ENCODE results near the gene ZNF557.
"Not testable (repeated sequence)": the region's sequence is repeated elsewhere in the genome, so short reads cannot be mapped to it uniquely, and the experiment has no call there.

The ZNF557 gene

GRCh38 chr19:7069042-7069903 is at the start of gene ZNF557:
Gene ZNF557, plus strand, starts transcription at chr19:7069703. Its CDS starts 5,372 bp downstream, at chr19:7075075.
- peak; percentile 96 for DNase-seq (ENCODE audit: low spot score)

GRCh38 chr19:7021331-7021730 is 48.2 kb upstream of the ZNF557 start, which contains the start of gene MBD3L2B:
Gene MBD3L2B, minus strand, starts transcription at chr19:7021431. Its CDS starts 34 bp downstream, at chr19:7021397.
- DNase-seq (ENCODE audit: low spot score), result not testable (repeated sequence)

GRCh38 chr19:7028790-7029189 is 40.7 kb upstream of the ZNF557 start:
- DNase-seq (ENCODE audit: low spot score), result not testable (repeated sequence)

- not testable (repeated sequence) for DNase-seq (ENCODE audit: low spot score)
These were observed 39.2 kb upstream of the ZNF557 start, which contains the start of gene MBD3L5 for GRCh38 chr19:7030278-7030677. Gene MBD3L5, plus strand, starts transcription at chr19:7030578. Its CDS starts 34 bp downstream, at chr19:7030612.

GRCh38 chr19:7040079-7040478 is 29.4 kb upstream of the ZNF557 start, which contains the start of gene MBD3L4:
Gene MBD3L4, minus strand, starts transcription at chr19:7040179. Its CDS starts 35 bp downstream, at chr19:7040144.
- not testable (repeated sequence) for DNase-seq (ENCODE audit: low spot score)

GRCh38 chr19:7041563-7041962 is 27.9 kb upstream of the ZNF557 start:
- DNase-seq (ENCODE audit: low spot score), result not testable (repeated sequence)

GRCh38 chr19:7049021-7049420 is 20.5 kb upstream of the ZNF557 start, which contains the start of gene MBD3L2:
Gene MBD3L2, plus strand, starts transcription at chr19:7049321. Its CDS starts 53 bp downstream, at chr19:7049374.
- DNase-seq (ENCODE audit: low spot score), result not testable (repeated sequence)

- not testable (repeated sequence) for DNase-seq (ENCODE audit: low spot score)
These were observed 18.1 kb upstream of the ZNF557 start for GRCh38 chr19:7051421-7051820.

- not testable (repeated sequence) for DNase-seq (ENCODE audit: low spot score)
These were observed 16.6 kb upstream of the ZNF557 start for GRCh38 chr19:7052896-7053295.

- DNase-seq (ENCODE audit: low spot score), result not testable (repeated sequence)
These were observed 14.7 kb upstream of the ZNF557 start for GRCh38 chr19:7054635-7055368.

- not testable (repeated sequence) for DNase-seq (ENCODE audit: low spot score)
These were observed 13.8 kb upstream of the ZNF557 start for GRCh38 chr19:7055679-7056078.

GRCh38 chr19:7056371-7056770 is 13.1 kb upstream of the ZNF557 start:
- not testable (repeated sequence) for DNase-seq (ENCODE audit: low spot score)

GRCh38 chr19:7058576-7058975 is 10.9 kb upstream of the ZNF557 start, which contains the start of gene MBD3L3:
Gene MBD3L3, minus strand, starts transcription at chr19:7058676. Its CDS starts 71 bp downstream, at chr19:7058605.
- DNase-seq (ENCODE audit: low spot score), result not testable (repeated sequence)

- DNase-seq (ENCODE audit: low spot score), result not testable (repeated sequence)
These were observed 9.5 kb upstream of the ZNF557 start for GRCh38 chr19:7059977-7060376.

GRCh38 chr19:7063339-7063738 is 6.2 kb upstream of the ZNF557 start:
- no peak for DNase-seq (ENCODE audit: low spot score)

GRCh38 chr19:7063764-7064418 is 5.6 kb upstream of the ZNF557 start:
- no peak for DNase-seq (ENCODE audit: low spot score)

- not testable (repeated sequence) for DNase-seq (ENCODE audit: low spot score)
These were observed 2.4 kb upstream of the ZNF557 start for GRCh38 chr19:7067122-7067521.

GRCh38 chr19:7067716-7068115 is 1.8 kb upstream of the ZNF557 start:
- DNase-seq (ENCODE audit: low spot score), result no peak

- no peak for DNase-seq (ENCODE audit: low spot score)
These were observed 904 bp upstream of the ZNF557 start for GRCh38 chr19:7068599-7068998.

- DNase-seq (ENCODE audit: low spot score), result no peak
These were observed 362 bp downstream of the ZNF557 start for GRCh38 chr19:7069904-7070226.

- no peak for DNase-seq (ENCODE audit: low spot score)
These were observed 3.0 kb downstream of the ZNF557 start for GRCh38 chr19:7072541-7072940.
